ENCODE data around the gene KDM3B. TPM values are rescaled to one million over a fixed set of nuclear protein-coding genes. Genes with fewer than 3 reads are reported as not detected.
A peak's percentile ranks its signal among the peaks of the same experiment; 100 is the strongest.

Gene KDM3B
- total and polyA plus RNA-seq, 2 of the 8 experiments (the other 6 are each of a cell fraction or from before 2014, with no cell fraction given): 27.1 to 78.1 TPM

- Histone ChIP-seq H3K36me3 (ENCODE audit: control insufficient read depth in 2 of 4, insufficient read depth in 4 of 4, low read length in 3 of 4) (peaks cover 0 to under 1% (median 0%) of the 10 kb centered on the region in 4 experiments; a peak in 2 of 8 replicates), H2BK120ac (replicated peaks; ENCODE audit: low read depth, low read length) (no peak overlapping the region), H4K5ac (ENCODE audit: insufficient read length, low read depth, low read length) (no peak overlapping the region), H3K4me2 (ENCODE audit: insufficient read depth in 1 of 2, low read depth in 2 of 2, low read length in 2 of 2) (no peak overlapping the region), H4K91ac (replicated peaks; ENCODE audit: insufficient read length, low read length) (no peak overlapping the region), H4K20me1 (replicated peaks in 1 of 2; ENCODE audit: control insufficient read depth in 1 of 2, insufficient read depth in 2 of 2, low read length in 2 of 2) (peaks cover 3% of the 10 kb centered on the region in 2 experiments), H3K9me3 (ENCODE audit: insufficient read depth in 2 of 2, low read depth in 1 of 2, low read length in 1 of 2) (no peaks in the 10 kb centered on the region), H3K23me2 (ENCODE audit: low read depth, low read length) (peaks cover 13% of the 10 kb centered on the region), H3K9ac (replicated peaks in 1 of 4; ENCODE audit: extremely low read depth in 1 of 4, low read depth in 3 of 4, low read length in 3 of 4) (no peak overlapping the region; a peak in 1 of 7 replicates), H3K4ac (replicated peaks; ENCODE audit: insufficient read length, low read depth, low read length) (no peak overlapping the region), H3K18ac (ENCODE audit: extremely low read depth, low read length) (no peak overlapping the region), H3K27me3 (replicated peaks in 1 of 4; ENCODE audit: control insufficient read depth in 3 of 4, extremely low read depth in 1 of 4, insufficient read depth in 3 of 4, low read length in 3 of 4) (no peaks in the 10 kb centered on the region; a peak in 1 of 7 replicates), H2AFZ (ENCODE audit: low read length) (no peak overlapping the region), H3K23ac (ENCODE audit: insufficient read length) (no peak overlapping the region), H4K8ac (ENCODE audit: extremely low read depth, insufficient read depth, low read length) (peak overlapping the region; percentile 53; the same call in 1 of the 2 replicates), H3K79me2 (ENCODE audit: control insufficient read depth in 1 of 2, insufficient read depth in 2 of 2, low read length in 2 of 2) (no peaks in the 10 kb centered on the region), H2AK5ac (ENCODE audit: low read depth, low read length) (no peak overlapping the region), H2BK15ac (ENCODE audit: low read length) (no peak overlapping the region), H3K56ac (replicated peaks; ENCODE audit: insufficient read length, low read depth, low read length) (no peak overlapping the region), H3K4me3 (ENCODE audit: extremely low read depth in 1 of 4, insufficient read depth in 2 of 4, low read depth in 3 of 4, low read length in 4 of 4) (no peak overlapping the region), H3K79me1 (ENCODE audit: low read depth, low read length) (0 out of 2 replicates have a peak, but pooled peaks cover 3% of the 10 kb centered on the region), H2BK20ac (ENCODE audit: low read length) (no peak overlapping the region), H3K4me1 (replicated peaks in 1 of 4; ENCODE audit: control insufficient read depth in 3 of 4, insufficient read depth in 4 of 4, low read length in 3 of 4) (peaks cover 0 to 20% (median 14%) of the 10 kb centered on the region in 4 experiments; a peak in 6 of 7 replicates), H3K27ac (ENCODE audit: low read depth, low read length) (no peak overlapping the region), H3K14ac (ENCODE audit: insufficient read length) (no peak overlapping the region), H2BK12ac (ENCODE audit: low read depth, low read length) (no peak overlapping the region), H2BK5ac (ENCODE audit: low read depth, low read length) (peak overlapping the region; percentile 75; the same call in 1 of the 2 replicates)
- no peak for TF ChIP-seq FOSL1 (IDR thresholded peaks at IDR 0.05; ENCODE audit: insufficient read depth, low read depth, low read length)
- TF ChIP-seq YY1 (IDR thresholded peaks at IDR 0.05; ENCODE audit: low read depth, low read length): no peak
- TF ChIP-seq CBX8 (IDR thresholded peaks at IDR 0.05; ENCODE audit: borderline replicate concordance, low read depth, low read length): no peak
- TF ChIP-seq EP300 (IDR thresholded peaks at IDR 0.05; ENCODE audit: borderline replicate concordance in 1 of 2, low read depth in 2 of 2, low read length in 2 of 2): no peak
- no peak for DNase-seq (ENCODE audit: low read depth in 1 of 2, low spot score in 2 of 2)
- 82% methylated on average over 9 of the region's 9 CpGs; no CpG with 5 or more reads in 1 of the 2 experiments for WGBS, 2 experiments (ENCODE audit: extremely low coverage in 1 of 2, insufficient coverage in 1 of 2, insufficient read length in 1 of 2, insufficient replicate concordance in 2 of 2, low coverage in 1 of 2, low lambda C conversion rate in 2 of 2, missing lambda C conversion rate in 1 of 2)
- FAIRE-seq: no peak
- ChIA-PET POLR2A (ENCODE audit: partially characterized antibody) (interaction anchor here (0.8 to 4.0 kb wide), 2 partner anchors 8 to 125 kb away, joined by 3 to 22 read pairs; no protein-coding TSS in a partner anchor), CTCF (ENCODE audit: partially characterized antibody) (interaction anchor here (0.6 to 1.7 kb wide), 3 partner anchors 11 to 545 kb away, joined by 3 to 7 read pairs (median 4); no protein-coding TSS in a partner anchor)
Observed at GRCh38 chr5:138441221-138441620, 88.7 kb downstream of the KDM3B start.

All from H1 (cell line).